GM21528 (cell line): ENCODE measurements around the gene PEAK1.

Source experiments
- ATAC-seq: cut with Tn5 transposase; IDR thresholded peaks from one replicate; pipeline ENCODE4 v1.9.1; 2021; ENCODE audit warnings: mild to moderate bottlenecking, moderate library complexity; ENCODE audit not compliant: unreplicated experiment, low FRiP score

PEAK1 gene

GRCh38 chr15:77243716-77244401 is 176.0 kb downstream of the PEAK1 start:
- ATAC-seq = no peak

DNA sequence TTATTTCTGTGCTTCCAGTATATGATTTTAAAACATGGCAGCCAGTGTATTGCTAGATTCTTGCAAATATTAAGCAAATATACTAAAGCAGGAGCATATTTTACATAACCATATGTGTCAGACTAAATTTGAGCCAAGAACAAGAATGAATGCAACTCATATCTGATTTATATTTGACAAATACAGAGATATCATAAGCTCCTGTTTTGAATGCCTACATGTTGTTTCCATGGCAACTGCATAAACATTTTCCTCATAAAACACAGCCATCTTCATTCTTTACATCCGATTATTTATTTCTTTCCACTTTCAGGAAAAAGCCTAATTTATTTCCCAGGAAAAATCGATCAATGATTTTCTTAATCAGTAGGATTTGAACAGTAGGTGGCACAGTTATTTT is 176.8 kb downstream of the PEAK1 start:
- ATAC-seq = no peak

DNA sequence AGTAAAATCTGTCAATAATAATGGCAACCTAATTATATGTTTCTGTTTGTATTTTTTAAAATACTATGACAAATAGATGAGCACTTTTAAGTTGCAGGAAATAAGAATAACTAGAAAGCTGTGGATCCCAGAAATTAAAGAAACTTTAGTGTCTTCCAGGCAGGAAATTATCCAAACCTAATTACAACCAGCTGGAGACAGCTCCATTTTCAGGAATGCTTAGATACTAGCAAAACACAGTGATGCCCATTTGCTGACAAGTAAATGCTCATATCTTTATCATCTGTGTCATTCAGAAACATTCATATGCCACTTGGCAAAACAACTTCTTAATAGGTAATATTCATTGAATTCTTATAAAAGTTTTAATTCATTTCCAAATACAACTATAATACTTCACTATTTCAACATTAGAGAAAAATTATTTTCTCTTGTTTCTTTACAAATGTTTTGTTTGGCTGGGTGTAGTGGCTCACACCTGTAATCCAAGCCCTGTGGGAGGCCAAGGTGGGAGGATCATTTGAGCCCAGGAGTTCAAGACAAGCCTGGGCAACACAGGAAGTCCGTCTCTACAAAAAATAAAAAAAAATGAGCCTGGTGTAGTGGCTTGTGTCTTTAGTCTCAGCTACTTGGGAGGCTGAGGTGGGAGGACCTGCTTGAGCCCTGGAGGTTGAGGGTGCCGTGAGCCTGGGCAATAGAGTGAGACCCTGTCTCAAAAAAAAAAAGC is 179.9 kb downstream of the PEAK1 start:
- no peak for ATAC-seq

- ATAC-seq = no peak
Observed at GRCh38 chr15:77235566-77235965, 184.3 kb downstream of the PEAK1 start.

DNA sequence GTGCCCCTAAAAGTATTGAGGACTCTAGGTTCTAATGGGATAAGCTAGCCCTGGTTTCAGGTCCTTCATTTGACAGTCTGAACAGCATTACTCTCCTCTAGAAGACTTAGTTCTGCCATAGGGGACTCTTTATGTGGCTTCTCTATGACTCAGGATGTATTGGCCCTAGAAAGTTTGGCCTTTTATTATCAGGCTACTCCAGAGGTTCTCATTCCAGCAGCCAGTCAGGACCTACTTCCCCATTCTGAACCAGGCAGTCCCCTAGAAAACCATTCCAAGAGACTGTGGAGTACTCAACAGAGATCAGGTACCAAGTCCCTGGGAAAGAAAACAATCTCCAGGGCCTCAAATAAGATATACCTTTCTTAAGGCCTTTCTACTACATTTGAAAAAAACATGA is 191.1 kb downstream of the PEAK1 start:
- ATAC-seq = no peak

- ATAC-seq = no peak
Observed at GRCh38 chr15:77226652-77227051, 193.3 kb downstream of the PEAK1 start.

GRCh38 chr15:77225646-77226045 is 194.3 kb downstream of the PEAK1 start:
- ATAC-seq = no peak

DNA sequence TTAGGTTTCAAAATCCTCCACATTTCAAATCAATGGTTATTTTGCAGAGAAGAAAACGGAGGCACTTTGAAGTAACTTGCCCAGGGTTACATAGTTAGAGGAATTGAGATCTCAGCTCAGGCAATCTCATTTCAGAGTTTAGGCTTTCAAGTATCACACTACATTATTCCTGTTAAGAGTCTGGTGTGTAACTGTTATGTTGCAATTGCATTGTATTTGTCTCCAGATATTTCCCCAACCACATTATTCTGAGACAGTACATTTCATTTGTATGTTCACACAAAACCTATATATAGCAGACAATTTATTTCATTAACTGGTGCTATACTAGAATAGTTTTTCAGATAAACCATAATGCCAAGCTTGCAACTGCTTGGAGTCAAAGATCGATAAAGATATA is 194.8 kb downstream of the PEAK1 start:
- ATAC-seq = no peak

DNA sequence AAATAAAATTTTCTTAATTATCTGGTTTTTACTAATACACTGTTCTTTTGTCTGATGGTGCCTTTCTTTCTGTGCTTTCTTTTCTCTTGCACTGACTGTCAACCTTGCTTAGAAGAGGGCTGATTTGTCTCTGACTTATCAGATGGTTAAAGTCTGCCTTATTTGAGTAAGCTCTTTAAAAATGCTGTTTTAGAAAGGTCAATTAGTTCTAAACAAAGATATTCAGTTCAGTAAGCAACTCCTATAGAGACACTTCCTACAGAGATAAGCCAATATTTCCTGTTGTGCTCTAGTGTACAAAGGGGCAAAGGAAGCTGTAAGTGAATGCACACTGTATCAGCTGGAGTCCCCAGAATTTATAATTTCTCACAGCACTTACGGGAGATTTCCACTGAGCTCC is 195.6 kb downstream of the PEAK1 start:
- ATAC-seq = no peak

DNA sequence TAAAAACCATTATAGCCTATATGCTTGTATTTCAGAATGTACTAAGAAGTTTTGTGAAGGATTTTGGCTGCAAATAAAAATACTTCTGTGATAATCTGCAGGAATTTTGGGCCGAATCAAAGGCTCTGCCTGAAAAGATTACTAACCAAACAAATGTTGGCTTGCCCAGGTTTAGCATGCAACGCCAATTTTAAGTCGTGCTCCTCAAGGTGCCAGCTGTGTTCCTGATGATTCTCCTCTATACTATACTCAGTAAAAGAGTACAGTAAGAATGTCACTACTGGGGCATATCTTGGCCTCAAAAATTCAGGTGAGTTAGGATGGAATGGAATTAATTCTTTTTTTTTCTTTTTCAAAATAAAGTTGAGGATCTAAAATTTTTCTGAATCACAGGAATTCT is 198.2 kb downstream of the PEAK1 start:
- ATAC-seq = no peak

DNA sequence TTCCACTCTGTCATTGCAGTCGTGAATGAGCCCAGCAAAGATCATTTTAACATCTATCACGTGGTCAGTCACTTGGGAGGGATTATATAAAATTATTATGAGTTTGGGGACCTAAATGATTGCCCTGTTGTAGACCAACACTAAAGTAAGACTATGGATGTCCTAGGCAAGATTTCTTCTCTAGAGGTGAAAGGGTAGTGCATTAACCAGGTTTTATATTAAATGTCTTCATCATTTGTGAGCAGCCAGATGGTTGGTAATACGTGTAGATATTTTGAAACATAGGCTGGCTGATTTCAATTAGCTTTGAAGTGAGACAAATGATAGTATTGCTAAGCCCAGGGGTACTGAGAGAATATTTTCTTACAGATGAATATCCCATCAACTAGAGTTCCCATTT is 198.7 kb downstream of the PEAK1 start:
- ATAC-seq = no peak

GRCh38 chr15:77219841-77220240 is 200.1 kb downstream of the PEAK1 start:
- ATAC-seq = no peak

DNA sequence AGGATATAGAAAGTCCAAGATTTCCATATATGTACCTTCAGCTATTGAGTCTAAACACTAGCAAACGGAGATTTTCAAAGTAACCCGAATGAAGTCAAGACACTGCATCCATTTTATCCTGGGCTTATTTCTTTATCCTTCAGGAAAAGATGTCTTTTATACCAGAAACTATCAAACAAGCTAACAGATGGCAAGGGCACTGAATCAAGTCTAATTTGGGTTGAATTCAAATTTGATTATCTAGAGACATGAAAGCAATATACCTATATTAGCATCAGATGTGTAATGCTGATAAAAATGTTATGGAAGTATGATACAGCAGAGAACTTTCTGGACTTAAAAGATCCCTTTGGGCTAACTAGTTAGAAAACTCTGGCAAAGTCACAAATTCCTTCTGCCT is 210.7 kb downstream of the PEAK1 start:
- ATAC-seq = no peak

DNA sequence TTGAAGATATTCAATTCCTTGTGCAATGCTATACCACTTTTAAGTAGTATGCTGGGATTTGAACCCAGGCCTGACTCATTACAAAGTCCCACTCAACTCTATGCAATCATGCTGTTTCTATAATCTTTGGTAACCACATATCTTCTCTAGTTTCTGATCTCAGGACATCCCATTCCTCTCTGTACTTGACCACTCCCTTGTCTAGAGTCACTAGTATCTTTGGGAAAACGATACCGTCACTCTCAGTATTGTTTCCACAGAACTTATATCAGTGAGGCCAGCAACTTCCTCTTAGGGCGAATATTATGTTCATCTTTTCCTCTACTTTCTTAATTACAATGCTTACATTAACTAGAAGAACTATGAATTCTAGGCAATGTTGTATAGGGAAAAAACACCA is 211.7 kb downstream of the PEAK1 start:
- ATAC-seq = no peak

DNA sequence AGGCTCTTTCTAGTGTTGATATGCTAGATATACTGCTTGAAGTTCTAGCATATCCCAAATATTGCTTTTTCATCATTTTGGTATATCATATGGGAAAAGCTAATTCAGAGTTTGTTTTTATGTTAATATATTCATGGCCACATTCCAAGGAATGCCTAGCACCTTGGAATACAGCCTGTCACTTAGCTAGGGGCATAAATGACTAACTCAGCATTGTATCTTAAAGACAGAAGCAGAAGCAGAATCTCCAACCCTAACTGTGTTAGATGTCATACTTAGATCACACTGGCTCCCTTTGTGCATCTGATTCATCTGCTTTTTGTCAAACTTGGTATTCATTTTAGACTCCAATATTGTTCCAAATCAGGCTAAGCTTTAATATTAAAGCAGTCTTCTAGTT is 218.2 kb downstream of the PEAK1 start:
- ATAC-seq = no peak

DNA sequence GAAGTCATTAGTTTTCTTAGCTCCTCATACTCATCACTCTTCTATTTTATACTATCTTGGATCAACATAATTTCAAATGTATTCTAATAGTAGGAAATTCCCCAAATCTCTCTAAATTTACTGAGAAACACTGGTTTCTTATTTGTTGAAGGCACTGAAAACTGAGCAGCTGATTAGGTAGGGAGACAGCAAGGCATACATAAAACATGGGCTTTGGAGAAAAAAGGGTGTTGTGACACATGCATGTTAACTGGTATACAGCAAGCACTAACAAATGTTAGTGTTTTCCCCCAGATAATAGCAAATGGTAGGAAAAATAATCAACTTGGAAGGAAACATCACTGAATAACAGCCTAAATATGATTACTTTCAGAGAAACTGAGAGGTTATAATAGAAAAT is 223.5 kb downstream of the PEAK1 start:
- no peak for ATAC-seq

GRCh38 chr15:77195586-77195985 is 224.3 kb downstream of the PEAK1 start:
- ATAC-seq = no peak

- no peak for ATAC-seq
Observed at GRCh38 chr15:77192451-77192850, 227.5 kb downstream of the PEAK1 start.

GRCh38 chr15:77191230-77191834 is 228.6 kb downstream of the PEAK1 start:
- no peak for ATAC-seq

- ATAC-seq = no peak
Observed at GRCh38 chr15:77187751-77188464, 232.0 kb downstream of the PEAK1 start.

DNA sequence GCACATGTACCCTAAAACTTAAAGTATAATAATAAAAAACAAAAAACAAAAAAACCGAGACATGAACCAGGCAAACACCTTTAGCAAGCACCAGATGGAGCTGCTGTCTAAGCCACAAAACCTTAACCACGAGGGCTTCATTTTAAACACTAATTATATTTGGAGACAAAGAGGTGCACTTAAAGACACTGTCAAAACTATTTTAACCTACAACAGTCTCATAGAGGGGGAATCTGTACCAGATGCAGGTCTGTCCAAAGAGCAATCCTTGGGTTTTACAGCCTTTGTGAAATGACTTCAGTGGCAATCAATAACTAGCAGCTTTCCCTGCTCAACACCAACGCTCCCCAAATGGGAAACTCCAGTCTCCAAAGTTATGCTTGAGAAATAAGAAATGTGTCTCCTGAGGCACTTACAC is 233.3 kb downstream of the PEAK1 start:
- no peak for ATAC-seq
